Testis (tissue), 3 donors: Measurements from ENCODE around the gene TRIP11. TPM values are rescaled to one million over a fixed set of nuclear protein-coding genes. Genes with fewer than 3 reads are reported as not detected.

ENCODE experiments used
- DNase-seq: peaks from one replicate; pipeline ENCODE4 v3.0.0-alpha.2; 2019
- H3K27ac ChIP-seq, 2 donors: fragments of 200-600 bp; sonication (generic); one replicate each; pipeline ENCODE4 v1.5.1; 2019
- H3K27me3 ChIP-seq: fragments of 200-600 bp; sonication (generic); one replicate; pipeline ENCODE4 v1.5.1; 2019
- H3K36me3 ChIP-seq: fragments of 200-600 bp; sonication (generic); one replicate; pipeline ENCODE4 v1.5.1; 2017; ENCODE audit warnings: low read depth; ENCODE audit errors: missing control alignments
- H3K4me1 ChIP-seq: fragments of 200-600 bp; sonication (generic); one replicate; pipeline ENCODE4 v1.5.1; 2019
- H3K4me3 ChIP-seq, 2 donors: fragments of 200-600 bp; sonication (generic); one replicate each; pipeline ENCODE4 v1.5.1; 2017 to 2019
- H3K9me3 ChIP-seq: fragments of 200-600 bp; sonication (generic); one replicate; pipeline ENCODE4 v1.5.1; 2017
- CTCF ChIP-seq, 3 experiments: fragments of 450-650 bp in 2 of 3; fragments of 200-600 bp in 1 of 3; sonication (generic) in 1 of 3; IDR thresholded peaks; one replicate each; pipeline ENCODE4 v1.5.1; 2016 to 2019; ENCODE audit warnings: antibody characterized with exemption in 3 of 3, mild to moderate bottlenecking in 2 of 3, moderate library complexity in 1 of 3
- POLR2A ChIP-seq: fragments of 450-650 bp; IDR thresholded peaks from one replicate; pipeline ENCODE4 v1.6.1; 2017; ENCODE audit warnings: antibody characterized with exemption, mild to moderate bottlenecking, moderate library complexity
- WGBS, 2 donors: methylation state at CpG; one replicate each; pipeline ENCODE4 v1.1.5; 2018; 5-methylcytosine and 5-hydroxymethylcytosine counted together
- intact Hi-C: fragments of 100-400 bp; cut with DNase I; formaldehyde crosslinking; loops from one replicate; pipeline ENCODE4 v1.15.1; 2023; ENCODE audit warnings: low total_unique reads
- polyA plus RNA-seq: library from polyadenylated mRNA; stranded (reverse); fragments of 350-450 nt; fragmentation: Illumina TruSeq; extraction: RNeasy Lipid Tissue Mini Kit (QIAGEN cat#74804); gene quantifications from one replicate; pipeline ENCODE4 v1.2.3, GENCODE V29; 2014; ENCODE audit warnings: low read depth, low replicate concordance; ENCODE audit not compliant: insufficient read depth
- total RNA-seq, 2 donors: library from RNA; depleted of rRNA; stranded (reverse); fragments of >200 nt; gene quantifications; one replicate each; pipeline ENCODE4 v1.2.3, GENCODE V29; 2016

The TRIP11 gene
- total and polyA plus RNA-seq, 3 donors from 2014 or later, result 3.8 to 39.4 (median 38.5) TPM

- Histone ChIP-seq H3K27me3 (no peaks in the 10 kb centered on the region), H3K9me3 (no peaks in the 10 kb centered on the region), H3K4me1 (no peaks in the 10 kb centered on the region), H3K4me3 (no peak overlapping the region), H3K36me3 (no peaks in the 10 kb centered on the region), H3K27ac (peak overlapping the region in 1 of 2 donors; percentile 41)
- WGBS, 2 donors, result 93% methylated on average over 9 to 11 of the region's 11 CpGs
- TF ChIP-seq CTCF (IDR thresholded peaks at IDR 0.05), result no peak
- no peak for TF ChIP-seq POLR2A
- DNase-seq, result no peak
- intact Hi-C loops, result no loop called here
These were observed 108.3 kb downstream of the TRIP11 start for GRCh38 chr14:91931478-91932088.

GRCh38 chr14:91929700-91930099, 110.2 kb downstream of the TRIP11 start:
- Histone ChIP-seq H3K27me3 (no peaks in the 10 kb centered on the region), H3K4me1 (no peaks in the 10 kb centered on the region), H3K9me3 (no peaks in the 10 kb centered on the region), H3K4me3 (no peak overlapping the region), H3K27ac (peak overlapping the region in 1 of 2 donors; percentile 22), H3K36me3 (no peaks in the 10 kb centered on the region)
- no peak for DNase-seq
- intact Hi-C loops, result no loop called here
- TF ChIP-seq POLR2A, result no peak
- no peak for TF ChIP-seq CTCF (IDR thresholded peaks at IDR 0.05)
- 53 to 55% methylated on average over 3 of the region's 3 CpGs for WGBS, 2 donors

- peaks cover 4% of the 10 kb centered on the region for H3K4me1 ChIP-seq
- H3K9me3 ChIP-seq, result no peaks in the 10 kb centered on the region
- no peak overlapping the region for H3K4me3 ChIP-seq
- TF ChIP-seq POLR2A (no peak), CTCF (IDR thresholded peaks at IDR 0.05) (no peak)
- no peak for DNase-seq
- no peaks in the 10 kb centered on the region for H3K27me3 ChIP-seq
- WGBS, 2 donors, result 71 to 80% methylated on average over 5 of the region's 5 CpGs
- intact Hi-C loops, result no loop called here
- H3K27ac ChIP-seq, result peak overlapping the region in 1 of 2 donors; percentile 45
- no peaks in the 10 kb centered on the region for H3K36me3 ChIP-seq
These were observed 112.1 kb downstream of the TRIP11 start for GRCh38 chr14:91927800-91928199.

GRCh38 chr14:91927191-91927590, 112.7 kb downstream of the TRIP11 start:
- WGBS, 2 donors, result 86 to 94% methylated on average over 3 of the region's 3 CpGs
- no peaks in the 10 kb centered on the region for H3K27me3 ChIP-seq
- H3K4me3 ChIP-seq, result no peak overlapping the region
- TF ChIP-seq POLR2A, result no peak
- no peak for TF ChIP-seq CTCF (IDR thresholded peaks at IDR 0.05)
- no peak for DNase-seq
- intact Hi-C loops, result no loop called here
- peaks cover 5% of the 10 kb centered on the region for H3K4me1 ChIP-seq
- H3K27ac ChIP-seq, result peak overlapping the region in 1 of 2 donors; percentile 60
- H3K36me3 ChIP-seq, result no peaks in the 10 kb centered on the region
- H3K9me3 ChIP-seq, result no peaks in the 10 kb centered on the region
